Urothelium cell line (cell line): Measurements from ENCODE around the gene PREB.
"Not testable (repeated sequence)": the region's sequence is repeated elsewhere in the genome, so short reads cannot be mapped to it uniquely, and the experiment has no call there.

Experiments
- DNase-seq: peaks from one replicate; pipeline ENCODE4 v3.0.0; 2011; ENCODE audit warnings: low spot score, mixed read lengths
- FAIRE-seq: peaks from 2 replicates; lab custom pipeline; 2011; peaks lifted over from hg19 to GRCh38; lab: Jason Lieb, UNC

PREB gene

GRCh38 chr2:27133905-27134780, at the start of gene PREB:
Gene PREB (minus strand): TSS chr2:27134636. CDS start chr2:27134421, 215 bp downstream.
- peak; percentile 77 for FAIRE-seq
- peak; percentile 100 for DNase-seq

GRCh38 chr2:27184115-27184514, 49.7 kb upstream of the PREB start:
- FAIRE-seq (no peak), DNase-seq (no peak)

- DNase-seq = no peak
- FAIRE-seq = no peak
These were observed 47.9 kb upstream of the PREB start for GRCh38 chr2:27182346-27182745.

- FAIRE-seq = no peak
- no peak for DNase-seq
These were observed 45.0 kb upstream of the PREB start for GRCh38 chr2:27179344-27180000.

GRCh38 chr2:27178469-27178868, 44.0 kb upstream of the PREB start:
- no peak for DNase-seq
- no peak for FAIRE-seq

- DNase-seq (no peak), FAIRE-seq (peak; percentile 17)
These were observed 43.3 kb upstream of the PREB start for GRCh38 chr2:27177441-27178351.

GRCh38 chr2:27175781-27176180, 41.3 kb upstream of the PREB start:
- not testable (repeated sequence) for DNase-seq, FAIRE-seq

- FAIRE-seq (no peak), DNase-seq (no peak)
These were observed 40.9 kb upstream of the PREB start for GRCh38 chr2:27175330-27175729.

- no peak for FAIRE-seq
These were observed 40.2 kb upstream of the PREB start for GRCh38 chr2:27174638-27175037.

GRCh38 chr2:27171351-27171848, 37.0 kb upstream of the PREB start:
- no peak for DNase-seq
- no peak for FAIRE-seq

More at GRCh38 chr2:27174638-27175037, 40.2 kb upstream of the PREB start:
- no peak for DNase-seq

- DNase-seq (no peak), FAIRE-seq (no peak)
These were observed 36.3 kb upstream of the PREB start for GRCh38 chr2:27170581-27171337.

- DNase-seq (no peak), FAIRE-seq (no peak)
These were observed 30.7 kb upstream of the PREB start for GRCh38 chr2:27164960-27165763.

GRCh38 chr2:27162151-27163121, 28.0 kb upstream of the PREB start:
- DNase-seq (peak; percentile 63), FAIRE-seq (no peak)

- DNase-seq = no peak
- no peak for FAIRE-seq
These were observed 25.8 kb upstream of the PREB start for GRCh38 chr2:27160191-27160590.

- no peak for FAIRE-seq
- DNase-seq = no peak
These were observed 24.8 kb upstream of the PREB start for GRCh38 chr2:27159271-27159670.

- DNase-seq = no peak
- no peak for FAIRE-seq
These were observed 24.0 kb upstream of the PREB start for GRCh38 chr2:27158468-27158867.

- no peak for FAIRE-seq
- no peak for DNase-seq
These were observed 20.7 kb upstream of the PREB start for GRCh38 chr2:27155069-27155520.

GRCh38 chr2:27154488-27154887, 20.1 kb upstream of the PREB start:
- FAIRE-seq = no peak

More at GRCh38 chr2:27154488-27154887, 20.1 kb upstream of the PREB start:
- no peak for DNase-seq
